Measurements from ENCODE around the gene FBLN2. TPM values are rescaled to one million over a fixed set of nuclear protein-coding genes. Genes with fewer than 3 reads are reported as not detected.

The FBLN2 gene
- polyA plus RNA-seq, 2 of the 4 experiments (the other 2 are of a cell fraction) = 1.1 to 2.7 TPM

- no peak for FAIRE-seq
- TF ChIP-seq NR3C1 (IDR thresholded peaks at IDR 0.05) (no peak), CBX2 (IDR thresholded peaks at IDR 0.05; ENCODE audit: borderline replicate concordance, low read depth) (no peak), RNF2 (IDR thresholded peaks at IDR 0.05; ENCODE audit: borderline replicate concordance, low read depth) (no peak), CHD2 (IDR thresholded peaks at IDR 0.05; ENCODE audit: low read length, partially characterized antibody) (no peak)
- 95% methylated on average over 8 of the region's 8 CpGs for WGBS (ENCODE audit: missing lambda C conversion rate)
These were observed 9.3 kb upstream of the FBLN2 start for GRCh38 chr3:13539671-13540070.

GRCh38 chr3:13540297-13540995 is 8.5 kb upstream of the FBLN2 start:
- no peak for DNase-seq (ENCODE audit: low read depth in 1 of 2, low spot score in 1 of 2)
- peaks cover 64% of the 10 kb centered on the region for H3K4me1 ChIP-seq
- H3K4me2 ChIP-seq = no peak overlapping the region
- H3K4me3 ChIP-seq = no peak overlapping the region
- no peak for FAIRE-seq
- WGBS (ENCODE audit: missing lambda C conversion rate) = 71% methylated on average over 1 of the region's 4 CpGs
- CTCF ChIA-PET = interaction anchor here (4.5 to 5.5 kb wide), 4 partner anchors 11 to 108 kb away, joined by 21 to 29 read pairs (median 26); no protein-coding TSS in a partner anchor
- H3K27ac ChIP-seq = peak overlapping the region in 1 of 2 experiments; percentile 83; a peak in 3 of 6 replicates
- POLR2A ChIA-PET = no interaction called here
- H3K9me3 ChIP-seq = peaks cover 11% of the 10 kb centered on the region; the same call in 2 of the 3 replicates
- no peak for ATAC-seq
- no peak for TF ChIP-seq PBX3 (IDR thresholded peaks at IDR 0.05)
- no peak for TF ChIP-seq JUN (IDR thresholded peaks at IDR 0.05)
- no peak for TF ChIP-seq CHD4 (IDR thresholded peaks at IDR 0.05; ENCODE audit: borderline replicate concordance)
- no peak for TF ChIP-seq SREBF2 (IDR thresholded peaks at IDR 0.05)
- no peak for TF ChIP-seq HOXB5 (CRISPR knock-in tag; IDR thresholded peaks at IDR 0.05)
- TF ChIP-seq RAD21 (conservative IDR thresholded peaks at IDR 0.05 in 1 of 2, IDR thresholded peaks at IDR 0.05 in 1 of 2) = no peak
- no peak for TF ChIP-seq ZFP36 (IDR thresholded peaks at IDR 0.05; ENCODE audit: borderline replicate concordance, partially characterized antibody)
- no peak for TF ChIP-seq CEBPB (IDR thresholded peaks at IDR 0.05)
- TF ChIP-seq TFCP2L1 (CRISPR knock-in tag; IDR thresholded peaks at IDR 0.05) = no peak
- no peak for TF ChIP-seq JUNB (IDR thresholded peaks at IDR 0.05)
- no peak for TF ChIP-seq CHD2 (IDR thresholded peaks at IDR 0.05; ENCODE audit: low read length, partially characterized antibody)
- TF ChIP-seq ZNF302 (CRISPR knock-in tag; IDR thresholded peaks at IDR 0.05) = no peak
- no peak for TF ChIP-seq FOSL2 (IDR thresholded peaks at IDR 0.05)
- no peak for TF ChIP-seq FOSL2 (CRISPR knock-in tag; IDR thresholded peaks at IDR 0.05)
- TF ChIP-seq BCL3 (IDR thresholded peaks at IDR 0.05) = no peak
- no peak for TF ChIP-seq RARB (CRISPR knock-in tag; IDR thresholded peaks at IDR 0.05)
- no peak for TF ChIP-seq CTCF (IDR thresholded peaks at IDR 0.05)

More at GRCh38 chr3:13539671-13540070, 9.3 kb upstream of the FBLN2 start:
- DNase-seq (ENCODE audit: low read depth in 1 of 2, low spot score in 1 of 2) (no peak), ATAC-seq (no peak)
- ChIA-PET CTCF (interaction anchor here (2.0 to 5.5 kb wide), 5 partner anchors 11 to 109 kb away, joined by 5 to 29 read pairs (median 24); no protein-coding TSS in a partner anchor), POLR2A (no interaction called here)
- Histone ChIP-seq H3K4me1 (peaks cover 58% of the 10 kb centered on the region), H3K9me3 (peaks cover 11% of the 10 kb centered on the region; the same call in 2 of the 3 replicates), H3K27ac (peak overlapping the region in 1 of 2 experiments; percentile 83; a peak in 4 of 6 replicates), H3K4me3 (no peak overlapping the region), H3K4me2 (no peak overlapping the region)

Data from A549 (cell line).